Activated T-helper 1 cell treated with anti-CD3 and anti-CD28 coated beads, Interleukin-12 subunit alpha, Interleukin-12 subunit beta, Interleukin-2, Interleukin-4 antibody, amounts not matched to agents 30 ng/mL and 10 ng/mL and 1 ng/mL, durations not matched to agents 14 hours and 24 hours and 36 hours (primary cell): ENCODE results near the gene SRPK1. TPM values are rescaled to one million over a fixed set of nuclear protein-coding genes. Genes with fewer than 3 reads are reported as not detected.
"Not testable (repeated sequence)": the region's sequence is repeated elsewhere in the genome, so short reads cannot be mapped to it uniquely, and the experiment has no call there.

Experiments
- DNase-seq: peaks from one replicate; pipeline ENCODE4 v3.0.0; 2021; ENCODE audit warnings: low spot score
- H3K27ac Mint-ChIP-seq: one replicate; pipeline ENCODE4 v1.8.0; 2021; ENCODE audit warnings: mild to moderate bottlenecking, mixed read lengths
- H3K27me3 Mint-ChIP-seq: one replicate; pipeline ENCODE4 v1.8.0; 2022; ENCODE audit warnings: mild to moderate bottlenecking, moderate library complexity, mixed read lengths; ENCODE audit not compliant: insufficient read depth
- H3K36me3 Mint-ChIP-seq: one replicate; pipeline ENCODE4 v1.8.0; 2021; ENCODE audit warnings: low read depth, mixed read lengths
- H3K4me1 Mint-ChIP-seq: one replicate; pipeline ENCODE4 v1.8.0; 2021; ENCODE audit warnings: low read depth, mixed read lengths
- H3K4me3 Mint-ChIP-seq: one replicate; pipeline ENCODE4 v1.8.0; 2021; ENCODE audit warnings: mild to moderate bottlenecking, moderate library complexity, mixed read lengths
- H3K9me3 Mint-ChIP-seq: one replicate; pipeline ENCODE4 v1.8.0; 2021; ENCODE audit warnings: mixed read lengths
- intact Hi-C: fragments of 100-400 bp; cut with micrococcal nuclease; formaldehyde crosslinking; loops from one replicate; pipeline ENCODE4 v1.15.1; 2024
- total RNA-seq: library from RNA; stranded (reverse); gene quantifications from 2 replicates; pipeline ENCODE4 v1.2.3, GENCODE V29; 2022

SRPK1 gene
- total RNA-seq, 1 donor from 2014 or later: 149 TPM

GRCh38 chr6:35945650-35946025 lies 24.7 kb upstream of the SRPK1 start:
- Mint-ChIP-seq H3K27ac (no peak overlapping the region), H3K4me3 (no peak overlapping the region), H3K36me3 (no peaks in the 10 kb centered on the region), H3K27me3 (peaks cover 7% of the 10 kb centered on the region), H3K9me3 (peaks cover 4% of the 10 kb centered on the region), H3K4me1 (no peaks in the 10 kb centered on the region)
- intact Hi-C loops: no loop called here
- no peak for DNase-seq

- intact Hi-C loops: no loop called here
- no peaks in the 10 kb centered on the region for H3K4me1 Mint-ChIP-seq
- H3K27ac Mint-ChIP-seq: no peak overlapping the region
- no peaks in the 10 kb centered on the region for H3K36me3 Mint-ChIP-seq
- H3K27me3 Mint-ChIP-seq: peaks cover 5% of the 10 kb centered on the region
- no peak overlapping the region for H3K4me3 Mint-ChIP-seq
- no peak for DNase-seq
- H3K9me3 Mint-ChIP-seq: peaks cover 4% of the 10 kb centered on the region
Observed at GRCh38 chr6:35943390-35943789, 22.5 kb upstream of the SRPK1 start.

GRCh38 chr6:35942355-35942754 lies 21.5 kb upstream of the SRPK1 start:
- Mint-ChIP-seq H3K4me1 (no peaks in the 10 kb centered on the region), H3K27me3 (peaks cover 12% of the 10 kb centered on the region), H3K36me3 (no peaks in the 10 kb centered on the region), H3K27ac (no peak overlapping the region), H3K4me3 (no peak overlapping the region), H3K9me3 (peaks cover 4% of the 10 kb centered on the region)
- no peak for DNase-seq
- intact Hi-C loops: no loop called here

GRCh38 chr6:35941170-35941569 lies 20.3 kb upstream of the SRPK1 start:
- intact Hi-C loops, DNase-seq, H3K4me1 Mint-ChIP-seq, H3K4me3 Mint-ChIP-seq, H3K27ac Mint-ChIP-seq, H3K9me3 Mint-ChIP-seq, H3K36me3 Mint-ChIP-seq: not testable (repeated sequence)
- peaks cover 15% of the 10 kb centered on the region for H3K27me3 Mint-ChIP-seq

- H3K4me3 Mint-ChIP-seq, H3K27ac Mint-ChIP-seq, H3K9me3 Mint-ChIP-seq, H3K36me3 Mint-ChIP-seq, DNase-seq, H3K4me1 Mint-ChIP-seq, intact Hi-C loops: not testable (repeated sequence)
- H3K27me3 Mint-ChIP-seq: peaks cover 23% of the 10 kb centered on the region
Observed at GRCh38 chr6:35940014-35940413, 19.1 kb upstream of the SRPK1 start.

DNA sequence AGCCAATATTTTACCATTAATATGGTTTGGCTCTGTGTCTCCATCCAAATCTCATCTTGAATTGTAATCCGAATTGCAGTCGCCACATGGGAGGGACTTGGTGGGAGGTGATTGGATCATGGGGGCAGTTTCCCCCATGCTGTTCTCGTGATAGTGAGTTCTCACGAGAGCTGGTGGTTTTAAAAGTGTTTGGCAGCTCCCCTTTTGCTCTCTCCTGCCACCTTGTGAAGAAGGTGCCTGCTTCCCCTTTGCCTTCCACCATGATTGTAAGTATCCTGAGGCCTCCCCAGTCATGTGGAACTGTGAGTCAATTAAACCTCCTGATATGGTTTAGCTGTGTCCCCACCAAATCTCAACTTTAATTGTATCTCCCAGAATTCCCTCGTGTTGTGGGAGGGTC lies 18.4 kb upstream of the SRPK1 start:
- H3K27me3 Mint-ChIP-seq: peaks cover 26% of the 10 kb centered on the region
- H3K36me3 Mint-ChIP-seq, H3K4me1 Mint-ChIP-seq, DNase-seq, H3K27ac Mint-ChIP-seq, intact Hi-C loops, H3K4me3 Mint-ChIP-seq, H3K9me3 Mint-ChIP-seq: not testable (repeated sequence)

DNA sequence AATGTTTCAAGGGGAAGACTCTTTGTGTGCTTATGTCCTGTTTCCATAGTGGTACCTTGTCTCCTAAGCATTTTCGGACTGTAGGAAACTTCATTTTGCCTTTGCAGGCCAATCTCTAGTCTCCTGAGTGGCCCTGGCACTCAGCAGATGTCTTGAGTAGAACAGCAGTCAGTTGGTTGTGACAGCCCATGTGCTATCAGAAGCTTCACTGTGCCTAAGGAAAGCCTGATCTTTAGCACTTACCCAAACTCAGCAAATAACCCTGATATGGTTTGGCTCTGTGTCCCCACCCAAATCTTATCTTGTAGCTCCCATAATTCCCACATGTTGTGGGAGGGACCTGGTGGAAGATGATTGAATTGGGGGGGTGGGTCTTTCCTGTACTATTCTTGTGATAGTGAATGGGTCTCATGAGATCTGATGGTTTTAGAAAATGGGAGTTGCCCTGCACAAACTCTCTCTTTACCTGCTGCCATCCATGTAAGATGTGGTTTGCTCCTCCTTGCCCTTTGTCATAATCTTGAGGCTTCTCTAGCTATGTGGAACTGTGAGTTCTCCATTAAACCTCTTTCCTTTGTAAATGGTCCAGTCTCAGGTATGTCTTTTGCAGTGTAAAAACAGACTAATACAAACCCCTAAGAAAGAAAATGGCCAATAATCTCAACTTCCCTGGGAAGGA lies 15.9 kb upstream of the SRPK1 start:
- peaks cover 2% of the 10 kb centered on the region for H3K36me3 Mint-ChIP-seq
- H3K9me3 Mint-ChIP-seq: peaks cover 4% of the 10 kb centered on the region
- no peak for DNase-seq
- peaks cover 26% of the 10 kb centered on the region for H3K27me3 Mint-ChIP-seq
- no peak overlapping the region for H3K4me3 Mint-ChIP-seq
- H3K27ac Mint-ChIP-seq: no peak overlapping the region
- intact Hi-C loops: no loop called here
- H3K4me1 Mint-ChIP-seq: no peaks in the 10 kb centered on the region

- intact Hi-C loops: no loop called here
- Mint-ChIP-seq H3K27ac (no peak overlapping the region), H3K36me3 (peaks cover 2% of the 10 kb centered on the region)
Observed at GRCh38 chr6:35935469-35935868, 14.6 kb upstream of the SRPK1 start.

GRCh38 chr6:35933844-35934243 lies 12.9 kb upstream of the SRPK1 start:
- Mint-ChIP-seq H3K27me3 (peaks cover 22% of the 10 kb centered on the region), H3K27ac (peak overlapping the region; percentile 31), H3K36me3 (peaks cover 2% of the 10 kb centered on the region), H3K4me3 (no peak overlapping the region), H3K4me1 (no peaks in the 10 kb centered on the region), H3K9me3 (no peaks in the 10 kb centered on the region)
- no peak for DNase-seq
- intact Hi-C loops: no loop called here

More at GRCh38 chr6:35935469-35935868, 14.6 kb upstream of the SRPK1 start:
- no peak for DNase-seq
- no peak overlapping the region for H3K4me3 Mint-ChIP-seq
- no peaks in the 10 kb centered on the region for H3K4me1 Mint-ChIP-seq
- no peaks in the 10 kb centered on the region for H3K9me3 Mint-ChIP-seq
- H3K27me3 Mint-ChIP-seq: peaks cover 22% of the 10 kb centered on the region

- intact Hi-C loops, H3K9me3 Mint-ChIP-seq, H3K27ac Mint-ChIP-seq, H3K4me1 Mint-ChIP-seq, H3K4me3 Mint-ChIP-seq, DNase-seq, H3K36me3 Mint-ChIP-seq: not testable (repeated sequence)
- peaks cover 12% of the 10 kb centered on the region for H3K27me3 Mint-ChIP-seq
Observed at GRCh38 chr6:35931873-35932272, 11.0 kb upstream of the SRPK1 start.

DNA sequence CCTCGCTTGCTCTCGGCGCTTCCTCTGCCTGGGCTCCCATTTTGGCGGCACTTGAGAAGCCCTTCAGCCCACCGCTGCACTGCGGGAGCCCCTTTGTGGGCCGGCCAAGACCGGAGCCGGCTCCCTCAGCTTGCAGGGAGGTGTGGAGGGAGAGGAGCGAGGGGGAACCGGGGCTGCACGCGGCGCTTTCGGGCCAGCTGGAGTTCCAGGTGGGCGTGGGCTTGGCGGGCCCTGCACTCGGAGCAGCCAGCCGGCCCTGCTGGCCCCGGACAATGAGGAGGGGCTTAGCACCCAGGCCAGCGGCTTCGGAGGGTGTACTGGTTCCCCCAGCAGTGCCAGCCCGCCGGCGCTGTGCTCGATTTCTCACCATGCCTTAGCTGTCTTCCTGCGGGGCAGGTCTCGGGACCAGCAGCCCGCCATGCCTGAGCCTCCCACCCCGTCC lies 10.2 kb upstream of the SRPK1 start:
- intact Hi-C loops: no loop called here
- no peak overlapping the region for H3K27ac Mint-ChIP-seq
- H3K4me1 Mint-ChIP-seq: no peaks in the 10 kb centered on the region
- peaks cover 11% of the 10 kb centered on the region for H3K27me3 Mint-ChIP-seq
- H3K36me3 Mint-ChIP-seq: peaks cover 1% of the 10 kb centered on the region
- no peak for DNase-seq
- no peaks in the 10 kb centered on the region for H3K9me3 Mint-ChIP-seq
- no peak overlapping the region for H3K4me3 Mint-ChIP-seq

GRCh38 chr6:35929601-35930000 lies 8.7 kb upstream of the SRPK1 start:
- no peak overlapping the region for H3K4me3 Mint-ChIP-seq
- no peaks in the 10 kb centered on the region for H3K9me3 Mint-ChIP-seq
- DNase-seq: no peak
- H3K27ac Mint-ChIP-seq: no peak overlapping the region
- intact Hi-C loops: no loop called here
- peaks cover 1% of the 10 kb centered on the region for H3K27me3 Mint-ChIP-seq
- no peaks in the 10 kb centered on the region for H3K4me1 Mint-ChIP-seq
- H3K36me3 Mint-ChIP-seq: peaks cover 3% of the 10 kb centered on the region

DNA sequence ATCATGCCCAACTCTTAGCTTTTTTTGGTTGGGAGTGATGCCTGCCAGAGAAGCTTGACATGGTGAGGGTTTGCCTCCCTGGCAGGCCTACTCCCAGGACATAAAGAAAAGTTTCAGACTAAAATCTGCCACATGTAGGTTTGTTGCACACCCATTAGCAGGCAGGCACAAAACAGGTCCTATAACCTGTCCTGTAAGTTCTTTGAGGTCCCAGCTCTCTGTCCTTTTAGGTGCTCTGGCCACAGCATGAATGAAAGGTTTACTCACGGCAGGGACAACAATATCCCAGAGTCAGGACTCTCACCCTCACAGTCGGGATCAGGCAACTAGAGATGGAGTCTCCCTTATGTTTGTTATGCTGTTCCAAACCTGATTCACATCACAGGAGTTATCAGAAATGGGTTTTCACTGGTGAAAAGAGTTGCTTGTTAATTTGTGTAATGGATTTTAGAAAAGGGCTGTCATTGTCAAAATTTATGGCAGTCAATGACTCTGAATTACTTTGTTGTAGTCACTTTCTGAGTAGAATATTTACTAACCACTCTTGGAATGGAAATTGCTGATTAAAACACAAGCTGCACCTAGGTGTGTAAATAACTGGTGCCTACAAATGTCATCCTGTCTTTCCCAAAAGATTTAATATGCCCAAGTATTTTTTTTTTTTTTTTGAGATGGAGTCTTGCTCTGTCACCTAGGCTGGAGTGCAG lies 5.8 kb upstream of the SRPK1 start:
- Mint-ChIP-seq H3K36me3 (peaks cover 2% of the 10 kb centered on the region), H3K27ac (no peak overlapping the region), H3K4me1 (peaks cover 16% of the 10 kb centered on the region), H3K27me3 (no peaks in the 10 kb centered on the region), H3K4me3 (no peak overlapping the region), H3K9me3 (no peaks in the 10 kb centered on the region)
- DNase-seq: no peak
- intact Hi-C loops: no loop called here
